H1 (cell line): ENCODE data around the gene TTC39A. TPM values are rescaled to one million over a fixed set of nuclear protein-coding genes. Genes with fewer than 3 reads are reported as not detected.

Experiments used
- CTBP2 ChIP-seq: IDR thresholded peaks from 2 replicates; pipeline ENCODE4 v1.7.0; 2011; ENCODE audit warnings: borderline replicate concordance, mild to moderate bottlenecking, moderate library complexity, mixed read lengths, low read length; ENCODE audit not compliant: insufficient read depth, insufficient read length
- CTCF ChIP-seq, 3 experiments: IDR thresholded peaks; 1 replicate in 2 of 3; 2 replicates in 1 of 3; pipeline versions ENCODE4 v1.5.1 to v1.6.1; 2011; ENCODE audit warnings: low read length in 3 of 3, mild to moderate bottlenecking in 3 of 3, inconsistent platforms in 2 of 3, low read depth in 1 of 3, moderate library complexity in 1 of 3; ENCODE audit not compliant: insufficient read depth in 1 of 3; ENCODE audit errors: control extremely low read depth in 1 of 3
- HDAC2 ChIP-seq, 2 experiments: fragments of 300-600 bp in 1 of 2; sonication (generic) in 1 of 2; IDR thresholded peaks; 2 replicates each; pipeline ENCODE4 v1.6.1; 2011 to 2012; ENCODE audit warnings: low read depth in 2 of 2, low read length in 2 of 2, mild to moderate bottlenecking in 2 of 2, moderate library complexity in 2 of 2, borderline replicate concordance in 1 of 2, inconsistent platforms in 1 of 2
- KDM1A ChIP-seq: fragments of 200-600, 300-600 bp; sonication (generic); IDR thresholded peaks from 2 replicates; pipeline ENCODE4 v1.7.1; 2016; ENCODE audit warnings: mild to moderate bottlenecking, low read length, borderline replicate concordance
- RFX5 ChIP-seq: IDR thresholded peaks from 2 replicates; pipeline ENCODE4 v1.6.1; 2011; ENCODE audit warnings: low read depth, low read length, improper control_type of control experiment, borderline replicate concordance
- SP2 ChIP-seq: IDR thresholded peaks from 2 replicates; pipeline ENCODE4 v1.6.1; 2012; ENCODE audit warnings: mild to moderate bottlenecking, low read length, inconsistent platforms
- SRF ChIP-seq: IDR thresholded peaks from 2 replicates; pipeline ENCODE4 v1.6.1; 2011; ENCODE audit warnings: mild to moderate bottlenecking, low read depth, low read length, moderate library complexity
- YY1 ChIP-seq: IDR thresholded peaks from 2 replicates; pipeline ENCODE4 v1.6.1; 2011; ENCODE audit warnings: low read depth, mild to moderate bottlenecking, low read length
- polyA plus RNA-seq, 7 experiments: library from polyadenylated mRNA; depleted of rRNA in 3 of 7; stranded (reverse) in 5 of 7; unstranded in 2 of 7; fragments of >200 nt in 5 of 7; fragments of 200-250 nt in 2 of 7; gene quantifications; 1 replicate in 5 of 7; 2 replicates in 1 of 7; 4 replicates in 1 of 7; pipeline versions ENCODE4 v1.2.1 to v1.2.3, GENCODE V29; 2011 to 2013; ENCODE audit warnings: missing spikeins in 2 of 7, mixed read lengths in 2 of 7
- total RNA-seq: library from RNA; stranded (reverse); fragmentation: NEBNext Ultra II Directional; extraction: Animal tissue kit (Norgen Biotek cat#: 25700); gene quantifications from 2 replicates; pipeline ENCODE4 v1.2.1, GENCODE V29; 2021
- TF ChIP-seq, protein P1 (sequence below): fragments of 300-600 bp; sonication (generic); IDR thresholded peaks from 2 replicates; pipeline ENCODE4 v1.7.1; 2012; ENCODE audit warnings: low read length, moderate library complexity, mild to moderate bottlenecking, inconsistent platforms; ENCODE audit not compliant: insufficient replicate concordance

Gene TTC39A
- total and polyA plus RNA-seq, 2 of the 8 experiments (the other 6 are each of a cell fraction or from before 2014, with no cell fraction given) = 5.5 to 5.8 TPM

- TF ChIP-seq, protein P1, sequence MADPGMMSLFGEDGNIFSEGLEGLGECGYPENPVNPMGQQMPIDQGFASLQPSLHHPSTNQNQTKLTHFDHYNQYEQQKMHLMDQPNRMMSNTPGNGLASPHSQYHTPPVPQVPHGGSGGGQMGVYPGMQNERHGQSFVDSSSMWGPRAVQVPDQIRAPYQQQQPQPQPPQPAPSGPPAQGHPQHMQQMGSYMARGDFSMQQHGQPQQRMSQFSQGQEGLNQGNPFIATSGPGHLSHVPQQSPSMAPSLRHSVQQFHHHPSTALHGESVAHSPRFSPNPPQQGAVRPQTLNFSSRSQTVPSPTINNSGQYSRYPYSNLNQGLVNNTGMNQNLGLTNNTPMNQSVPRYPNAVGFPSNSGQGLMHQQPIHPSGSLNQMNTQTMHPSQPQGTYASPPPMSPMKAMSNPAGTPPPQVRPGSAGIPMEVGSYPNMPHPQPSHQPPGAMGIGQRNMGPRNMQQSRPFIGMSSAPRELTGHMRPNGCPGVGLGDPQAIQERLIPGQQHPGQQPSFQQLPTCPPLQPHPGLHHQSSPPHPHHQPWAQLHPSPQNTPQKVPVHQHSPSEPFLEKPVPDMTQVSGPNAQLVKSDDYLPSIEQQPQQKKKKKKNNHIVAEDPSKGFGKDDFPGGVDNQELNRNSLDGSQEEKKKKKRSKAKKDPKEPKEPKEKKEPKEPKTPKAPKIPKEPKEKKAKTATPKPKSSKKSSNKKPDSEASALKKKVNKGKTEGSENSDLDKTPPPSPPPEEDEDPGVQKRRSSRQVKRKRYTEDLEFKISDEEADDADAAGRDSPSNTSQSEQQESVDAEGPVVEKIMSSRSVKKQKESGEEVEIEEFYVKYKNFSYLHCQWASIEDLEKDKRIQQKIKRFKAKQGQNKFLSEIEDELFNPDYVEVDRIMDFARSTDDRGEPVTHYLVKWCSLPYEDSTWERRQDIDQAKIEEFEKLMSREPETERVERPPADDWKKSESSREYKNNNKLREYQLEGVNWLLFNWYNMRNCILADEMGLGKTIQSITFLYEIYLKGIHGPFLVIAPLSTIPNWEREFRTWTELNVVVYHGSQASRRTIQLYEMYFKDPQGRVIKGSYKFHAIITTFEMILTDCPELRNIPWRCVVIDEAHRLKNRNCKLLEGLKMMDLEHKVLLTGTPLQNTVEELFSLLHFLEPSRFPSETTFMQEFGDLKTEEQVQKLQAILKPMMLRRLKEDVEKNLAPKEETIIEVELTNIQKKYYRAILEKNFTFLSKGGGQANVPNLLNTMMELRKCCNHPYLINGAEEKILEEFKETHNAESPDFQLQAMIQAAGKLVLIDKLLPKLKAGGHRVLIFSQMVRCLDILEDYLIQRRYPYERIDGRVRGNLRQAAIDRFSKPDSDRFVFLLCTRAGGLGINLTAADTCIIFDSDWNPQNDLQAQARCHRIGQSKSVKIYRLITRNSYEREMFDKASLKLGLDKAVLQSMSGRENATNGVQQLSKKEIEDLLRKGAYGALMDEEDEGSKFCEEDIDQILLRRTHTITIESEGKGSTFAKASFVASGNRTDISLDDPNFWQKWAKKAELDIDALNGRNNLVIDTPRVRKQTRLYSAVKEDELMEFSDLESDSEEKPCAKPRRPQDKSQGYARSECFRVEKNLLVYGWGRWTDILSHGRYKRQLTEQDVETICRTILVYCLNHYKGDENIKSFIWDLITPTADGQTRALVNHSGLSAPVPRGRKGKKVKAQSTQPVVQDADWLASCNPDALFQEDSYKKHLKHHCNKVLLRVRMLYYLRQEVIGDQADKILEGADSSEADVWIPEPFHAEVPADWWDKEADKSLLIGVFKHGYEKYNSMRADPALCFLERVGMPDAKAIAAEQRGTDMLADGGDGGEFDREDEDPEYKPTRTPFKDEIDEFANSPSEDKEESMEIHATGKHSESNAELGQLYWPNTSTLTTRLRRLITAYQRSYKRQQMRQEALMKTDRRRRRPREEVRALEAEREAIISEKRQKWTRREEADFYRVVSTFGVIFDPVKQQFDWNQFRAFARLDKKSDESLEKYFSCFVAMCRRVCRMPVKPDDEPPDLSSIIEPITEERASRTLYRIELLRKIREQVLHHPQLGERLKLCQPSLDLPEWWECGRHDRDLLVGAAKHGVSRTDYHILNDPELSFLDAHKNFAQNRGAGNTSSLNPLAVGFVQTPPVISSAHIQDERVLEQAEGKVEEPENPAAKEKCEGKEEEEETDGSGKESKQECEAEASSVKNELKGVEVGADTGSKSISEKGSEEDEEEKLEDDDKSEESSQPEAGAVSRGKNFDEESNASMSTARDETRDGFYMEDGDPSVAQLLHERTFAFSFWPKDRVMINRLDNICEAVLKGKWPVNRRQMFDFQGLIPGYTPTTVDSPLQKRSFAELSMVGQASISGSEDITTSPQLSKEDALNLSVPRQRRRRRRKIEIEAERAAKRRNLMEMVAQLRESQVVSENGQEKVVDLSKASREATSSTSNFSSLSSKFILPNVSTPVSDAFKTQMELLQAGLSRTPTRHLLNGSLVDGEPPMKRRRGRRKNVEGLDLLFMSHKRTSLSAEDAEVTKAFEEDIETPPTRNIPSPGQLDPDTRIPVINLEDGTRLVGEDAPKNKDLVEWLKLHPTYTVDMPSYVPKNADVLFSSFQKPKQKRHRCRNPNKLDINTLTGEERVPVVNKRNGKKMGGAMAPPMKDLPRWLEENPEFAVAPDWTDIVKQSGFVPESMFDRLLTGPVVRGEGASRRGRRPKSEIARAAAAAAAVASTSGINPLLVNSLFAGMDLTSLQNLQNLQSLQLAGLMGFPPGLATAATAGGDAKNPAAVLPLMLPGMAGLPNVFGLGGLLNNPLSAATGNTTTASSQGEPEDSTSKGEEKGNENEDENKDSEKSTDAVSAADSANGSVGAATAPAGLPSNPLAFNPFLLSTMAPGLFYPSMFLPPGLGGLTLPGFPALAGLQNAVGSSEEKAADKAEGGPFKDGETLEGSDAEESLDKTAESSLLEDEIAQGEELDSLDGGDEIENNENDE = no peak
- no peak for TF ChIP-seq HDAC2 (IDR thresholded peaks at IDR 0.05; ENCODE audit: borderline replicate concordance in 1 of 2, low read depth in 2 of 2, low read length in 2 of 2)
- TF ChIP-seq KDM1A = no peak
- TF ChIP-seq SRF = no peak
- TF ChIP-seq CTCF (IDR thresholded peaks at IDR 0.05; ENCODE audit: control extremely low read depth in 1 of 3, insufficient read depth in 1 of 3, low read depth in 1 of 3, low read length in 3 of 3) = no peak
- no peak for TF ChIP-seq RFX5
- TF ChIP-seq SP2 = no peak
- TF ChIP-seq CTBP2 = no peak
- no peak for TF ChIP-seq YY1
These were observed 41.8 kb downstream of the TTC39A start (continued) for GRCh38 chr1:51288578-51288977.
